ENCODE data around the gene LILRB1. TPM values are rescaled to one million over a fixed set of nuclear protein-coding genes. Genes with fewer than 3 reads are reported as not detected.

The LILRB1 gene
- total and polyA plus RNA-seq, 4 donors = 1.3 to 10.6 (median 4.9) TPM

DNA sequence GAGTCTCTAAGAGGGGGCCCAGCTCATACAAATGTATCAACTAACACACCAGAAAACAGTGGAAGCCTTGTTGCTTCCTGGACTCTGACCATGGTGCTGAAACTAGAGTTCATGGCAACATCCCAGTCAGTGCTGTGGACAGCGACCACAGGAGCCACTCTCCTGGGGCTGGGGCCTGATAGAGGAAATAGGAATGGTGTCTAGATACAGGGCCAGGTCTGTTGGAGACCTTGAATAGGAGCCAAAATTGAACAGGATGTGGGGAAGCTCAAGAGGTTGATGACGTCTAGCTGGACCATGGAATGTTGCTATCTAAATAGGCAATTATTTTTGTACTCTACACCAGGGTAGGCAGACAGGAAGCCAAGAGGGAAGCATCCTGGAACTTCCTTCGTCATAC lies 54.2 kb downstream of the LILRB1 start:
- H3K27me3 ChIP-seq (ENCODE audit: control insufficient read depth in 4 of 4, insufficient read depth in 4 of 4, low read length in 3 of 4) = peaks cover 0 to 4% (median 1%) of the 10 kb centered on the region in 4 donors
- DNase-seq (ENCODE audit: low spot score) = no peak
- no peak overlapping the region for H3K9ac ChIP-seq (ENCODE audit: low read depth in 1 of 2, low read length in 2 of 2)
- 18% methylated on average over 3 of the region's 3 CpGs for WGBS
- TF ChIP-seq, protein P1, sequence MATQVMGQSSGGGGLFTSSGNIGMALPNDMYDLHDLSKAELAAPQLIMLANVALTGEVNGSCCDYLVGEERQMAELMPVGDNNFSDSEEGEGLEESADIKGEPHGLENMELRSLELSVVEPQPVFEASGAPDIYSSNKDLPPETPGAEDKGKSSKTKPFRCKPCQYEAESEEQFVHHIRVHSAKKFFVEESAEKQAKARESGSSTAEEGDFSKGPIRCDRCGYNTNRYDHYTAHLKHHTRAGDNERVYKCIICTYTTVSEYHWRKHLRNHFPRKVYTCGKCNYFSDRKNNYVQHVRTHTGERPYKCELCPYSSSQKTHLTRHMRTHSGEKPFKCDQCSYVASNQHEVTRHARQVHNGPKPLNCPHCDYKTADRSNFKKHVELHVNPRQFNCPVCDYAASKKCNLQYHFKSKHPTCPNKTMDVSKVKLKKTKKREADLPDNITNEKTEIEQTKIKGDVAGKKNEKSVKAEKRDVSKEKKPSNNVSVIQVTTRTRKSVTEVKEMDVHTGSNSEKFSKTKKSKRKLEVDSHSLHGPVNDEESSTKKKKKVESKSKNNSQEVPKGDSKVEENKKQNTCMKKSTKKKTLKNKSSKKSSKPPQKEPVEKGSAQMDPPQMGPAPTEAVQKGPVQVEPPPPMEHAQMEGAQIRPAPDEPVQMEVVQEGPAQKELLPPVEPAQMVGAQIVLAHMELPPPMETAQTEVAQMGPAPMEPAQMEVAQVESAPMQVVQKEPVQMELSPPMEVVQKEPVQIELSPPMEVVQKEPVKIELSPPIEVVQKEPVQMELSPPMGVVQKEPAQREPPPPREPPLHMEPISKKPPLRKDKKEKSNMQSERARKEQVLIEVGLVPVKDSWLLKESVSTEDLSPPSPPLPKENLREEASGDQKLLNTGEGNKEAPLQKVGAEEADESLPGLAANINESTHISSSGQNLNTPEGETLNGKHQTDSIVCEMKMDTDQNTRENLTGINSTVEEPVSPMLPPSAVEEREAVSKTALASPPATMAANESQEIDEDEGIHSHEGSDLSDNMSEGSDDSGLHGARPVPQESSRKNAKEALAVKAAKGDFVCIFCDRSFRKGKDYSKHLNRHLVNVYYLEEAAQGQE (IDR thresholded peaks at IDR 0.05) = peak; percentile 98
- TF ChIP-seq YY1 (IDR thresholded peaks at IDR 0.05) = no peak
- no peaks in the 10 kb centered on the region for H3K4me1 ChIP-seq (ENCODE audit: control insufficient read depth in 4 of 4, insufficient read depth in 4 of 4, low read length in 3 of 4)
- H3K9me3 ChIP-seq (ENCODE audit: control insufficient read depth in 4 of 4, low read length in 3 of 4) = peaks cover 0 to 9% (median 0%) of the 10 kb centered on the region in 4 donors
- no peaks in the 10 kb centered on the region for H3K36me3 ChIP-seq (ENCODE audit: control insufficient read depth in 4 of 4, insufficient read depth in 3 of 4, low read depth in 1 of 4, low read length in 3 of 4)
- no peak overlapping the region for H3K27ac ChIP-seq (ENCODE audit: low read depth in 1 of 2, low read length in 2 of 2)
- H3K4me3 ChIP-seq (ENCODE audit: low read depth in 1 of 3, low read length in 3 of 3) = no peak overlapping the region

Small RNA genes lying within 50 kb of the gene (small RNA-seq; reads per million reads assigned to genes)
- gene AC245036.3 = not detected
- gene MIR8061 = not detected

Other genes starting within 250 kb of the LILRB1 start
- gene TTYH1, start 215.0 kb upstream of the LILRB1 start, total RNA-seq = 1 to 10 TPM in 1 of 2 donors, under 1 TPM in 1; 0.42 to 1.1 TPM
- gene TTYH1, start 215.0 kb upstream of the LILRB1 start, polyA plus RNA-seq = under 1 TPM; 0.28 to 0.79 TPM
- 10 to 100 TPM; 16.0 to 46.7 TPM for gene LENG8, start 181.3 kb upstream of the LILRB1 start, total RNA-seq
- gene LENG8, start 181.3 kb upstream of the LILRB1 start, polyA plus RNA-seq = 10 to 100 TPM in 1 of 2 donors, 1 to 10 TPM in 1; 6.9 to 21.4 TPM
- gene LENG9, start 166.7 kb upstream of the LILRB1 start, total RNA-seq = 1 to 10 TPM; 1.3 to 6.9 TPM
- 1 to 10 TPM in 1 of 2 donors, under 1 TPM in 1; 0.19 to 2.6 TPM for gene LENG9, start 166.7 kb upstream of the LILRB1 start, polyA plus RNA-seq
- gene CDC42EP5, start 157.2 kb upstream of the LILRB1 start, total RNA-seq = under 1 TPM; 0.28 to 0.84 TPM
- 1 to 10 TPM in 1 of 2 donors, not detected in 1; 2.2 TPM for gene CDC42EP5, start 157.2 kb upstream of the LILRB1 start, polyA plus RNA-seq
- under 1 TPM in 1 of 2 donors, not detected in 1; 0.19 TPM for gene LAIR2, start 127.7 kb upstream of the LILRB1 start, total RNA-seq
- gene LAIR2, start 127.7 kb upstream of the LILRB1 start, polyA plus RNA-seq = under 1 TPM in 1 of 2 donors, not detected in 1; 0.24 TPM
- gene LILRA2, start 56.7 kb upstream of the LILRB1 start, total RNA-seq = 1 to 10 TPM; 3.1 to 8.2 TPM
- 1 to 10 TPM; 1.3 to 5.2 TPM for gene LILRA2, start 56.7 kb upstream of the LILRB1 start, polyA plus RNA-seq
- gene LILRA1, start 36.9 kb upstream of the LILRB1 start, total RNA-seq = 1 to 10 TPM; 1.4 to 2.1 TPM
- gene LILRA1, start 36.9 kb upstream of the LILRB1 start, polyA plus RNA-seq = 1 to 10 TPM in 1 of 2 donors, under 1 TPM in 1; 0.43 to 1.1 TPM
- 1 to 10 TPM; 2.6 to 5.0 TPM for gene LILRB4, start 32.5 kb downstream of the LILRB1 start, total RNA-seq
- gene LILRB4, start 32.5 kb downstream of the LILRB1 start, polyA plus RNA-seq = 1 to 10 TPM; 1.9 to 4.2 TPM
- under 1 TPM in 1 of 2 donors, not detected in 1; 0.05 TPM for gene KIR3DL3, start 94.0 kb downstream of the LILRB1 start, total RNA-seq
- not detected for gene KIR3DL3, start 94.0 kb downstream of the LILRB1 start, polyA plus RNA-seq
- not detected for gene KIR2DL3, start 108.0 kb downstream of the LILRB1 start, total RNA-seq
- under 1 TPM in 1 of 2 donors, not detected in 1; 0.03 TPM for gene KIR2DL3, start 108.0 kb downstream of the LILRB1 start, polyA plus RNA-seq
- under 1 TPM in 1 of 2 donors, not detected in 1; 0.17 TPM for gene KIR2DL1, start 139.3 kb downstream of the LILRB1 start, total RNA-seq
- under 1 TPM in 1 of 2 donors, not detected in 1; 0.05 TPM for gene KIR2DL1, start 139.3 kb downstream of the LILRB1 start, polyA plus RNA-seq
- gene KIR2DL4, start 173.1 kb downstream of the LILRB1 start, total RNA-seq = under 1 TPM in 1 of 2 donors, not detected in 1; 0.25 TPM
- under 1 TPM in 1 of 2 donors, not detected in 1; 0.10 TPM for gene KIR2DL4, start 173.1 kb downstream of the LILRB1 start, polyA plus RNA-seq
- gene KIR3DL1, start 186.0 kb downstream of the LILRB1 start, total RNA-seq = under 1 TPM in 1 of 2 donors, not detected in 1; 0.08 TPM
- gene KIR3DL1, start 186.0 kb downstream of the LILRB1 start, polyA plus RNA-seq = under 1 TPM in 1 of 2 donors, not detected in 1; 0.07 TPM
- not detected for gene KIR2DS4, start 202.2 kb downstream of the LILRB1 start, total RNA-seq
- gene KIR2DS4, start 202.2 kb downstream of the LILRB1 start, polyA plus RNA-seq = under 1 TPM in 1 of 2 donors, not detected in 1; 0.08 TPM
- gene KIR3DL2, start 220.0 kb downstream of the LILRB1 start, total RNA-seq = under 1 TPM in 1 of 2 donors, not detected in 1; 0.08 TPM
- gene KIR3DL2, start 220.0 kb downstream of the LILRB1 start, polyA plus RNA-seq = not detected
- 1 to 10 TPM; 2.2 to 2.4 TPM for gene FCAR, start 243.8 kb downstream of the LILRB1 start, total RNA-seq
- under 1 TPM in 1 of 2 donors, not detected in 1; 0.39 TPM for gene FCAR, start 243.8 kb downstream of the LILRB1 start, polyA plus RNA-seq

All from liver (tissue), 10 donors.